ENCODE measurements around the gene TDRD10. TPM values are rescaled to one million over a fixed set of nuclear protein-coding genes. Genes with fewer than 3 reads are reported as not detected.

Gene TDRD10
- total and polyA plus RNA-seq, 2 of the 8 experiments (the other 6 are each of a cell fraction or from before 2014, with no cell fraction given): 0.15 to 0.27 TPM

DNA sequence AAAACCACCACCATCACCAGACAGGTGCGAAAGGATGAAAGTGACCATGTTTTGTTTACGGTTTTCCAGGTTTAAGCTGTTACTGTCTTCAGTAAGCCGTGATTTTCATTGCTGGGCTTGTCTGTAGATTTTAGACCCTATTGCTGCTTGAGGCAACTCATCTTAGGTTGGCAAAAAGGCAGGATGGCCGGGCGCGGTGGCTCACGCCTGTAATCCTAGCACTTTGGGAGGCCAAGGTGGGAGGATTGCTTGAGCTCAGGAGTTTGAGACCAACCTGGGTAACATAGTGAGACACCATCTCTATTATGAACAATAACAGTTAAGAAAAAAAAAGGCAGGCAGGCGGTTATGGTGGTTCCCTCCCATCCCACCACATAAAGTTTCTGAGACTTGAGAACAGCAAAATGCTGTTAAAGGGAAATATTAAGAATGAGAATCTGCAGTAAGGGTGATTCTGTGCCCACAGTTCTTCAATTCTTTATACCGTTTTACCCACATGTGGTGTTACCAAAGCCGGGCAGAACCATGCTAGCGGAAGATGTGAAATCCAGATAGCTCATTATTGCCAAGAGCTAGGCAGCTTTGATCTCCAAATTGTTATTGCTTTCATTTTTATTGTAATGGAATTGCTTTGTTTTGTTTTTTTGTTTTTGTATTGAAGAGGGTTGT is 34.5 kb upstream of the TDRD10 start:
- no peak overlapping the region for H2BK12ac ChIP-seq (ENCODE audit: low read depth, low read length)
- 93% methylated on average over 11 of the region's 11 CpGs; no CpG with 5 or more reads in 1 of the 2 experiments for WGBS, 2 experiments (ENCODE audit: extremely low coverage in 1 of 2, insufficient coverage in 1 of 2, insufficient read length in 1 of 2, insufficient replicate concordance in 2 of 2, low coverage in 1 of 2, low lambda C conversion rate in 2 of 2, missing lambda C conversion rate in 1 of 2)
- DNase-seq (ENCODE audit: low read depth in 1 of 2, low spot score in 2 of 2): no peak
- H3K79me1 ChIP-seq (ENCODE audit: low read depth, low read length): no peaks in the 10 kb centered on the region
- no peak overlapping the region for H4K91ac ChIP-seq (replicated peaks; ENCODE audit: insufficient read length, low read length)
- no peak overlapping the region for H3K56ac ChIP-seq (replicated peaks; ENCODE audit: insufficient read length, low read depth, low read length)
- H2AFZ ChIP-seq (ENCODE audit: low read length): no peak overlapping the region
- TF ChIP-seq EP300 (IDR thresholded peaks at IDR 0.05; ENCODE audit: borderline replicate concordance in 1 of 2, low read depth in 2 of 2, low read length in 2 of 2) (no peak), NRF1 (IDR thresholded peaks at IDR 0.05; ENCODE audit: low read depth, low read length) (no peak)
- H2BK120ac ChIP-seq (replicated peaks; ENCODE audit: low read depth, low read length): no peak overlapping the region
- H2BK15ac ChIP-seq (ENCODE audit: low read length): no peak overlapping the region
- H2BK5ac ChIP-seq (ENCODE audit: low read depth, low read length): no peak overlapping the region
- POLR2A ChIA-PET (ENCODE audit: partially characterized antibody): interaction anchor here (0.6 to 1.1 kb wide), 4 partner anchors 44 to 534 kb away, joined by 3 read pairs; no protein-coding TSS in a partner anchor
- H3K27ac ChIP-seq (ENCODE audit: low read depth, low read length): no peak overlapping the region
- H3K4ac ChIP-seq (replicated peaks; ENCODE audit: insufficient read length, low read depth, low read length): no peak overlapping the region
- H3K23me2 ChIP-seq (ENCODE audit: low read depth, low read length): no peaks in the 10 kb centered on the region
- no peaks in the 10 kb centered on the region for H3K36me3 ChIP-seq (ENCODE audit: control insufficient read depth in 2 of 4, insufficient read depth in 4 of 4, low read length in 3 of 4)
- no peak overlapping the region for H3K4me3 ChIP-seq (ENCODE audit: extremely low read depth in 1 of 4, insufficient read depth in 2 of 4, low read depth in 3 of 4, low read length in 4 of 4)
- H3K14ac ChIP-seq (ENCODE audit: insufficient read length): no peak overlapping the region
- H3K4me2 ChIP-seq (ENCODE audit: insufficient read depth in 1 of 2, low read depth in 2 of 2, low read length in 2 of 2): no peak overlapping the region
- H4K8ac ChIP-seq (ENCODE audit: extremely low read depth, insufficient read depth, low read length): no peak overlapping the region
- no peak overlapping the region for H2BK20ac ChIP-seq (ENCODE audit: low read length)
- H3K9ac ChIP-seq (replicated peaks in 1 of 4; ENCODE audit: extremely low read depth in 1 of 4, low read depth in 3 of 4, low read length in 3 of 4): no peak overlapping the region
- no peak overlapping the region for H3K18ac ChIP-seq (ENCODE audit: extremely low read depth, low read length)
- no peak overlapping the region for H4K5ac ChIP-seq (ENCODE audit: insufficient read length, low read depth, low read length)
- H3K9me3 ChIP-seq (ENCODE audit: insufficient read depth in 2 of 2, low read depth in 1 of 2, low read length in 1 of 2): no peaks in the 10 kb centered on the region
- no peaks in the 10 kb centered on the region for H4K20me1 ChIP-seq (replicated peaks in 1 of 2; ENCODE audit: control insufficient read depth in 1 of 2, insufficient read depth in 2 of 2, low read length in 2 of 2)
- CTCF ChIA-PET (ENCODE audit: partially characterized antibody): interaction anchor here (0.6 to 4.8 kb wide), 10 partner anchors 13 to 1542 kb away, joined by 3 to 30 read pairs (median 4); no protein-coding TSS in a partner anchor
- no peak for FAIRE-seq
- H2AK5ac ChIP-seq (ENCODE audit: low read depth, low read length): no peak overlapping the region
- no peaks in the 10 kb centered on the region for H3K27me3 ChIP-seq (replicated peaks in 1 of 4; ENCODE audit: control insufficient read depth in 3 of 4, extremely low read depth in 1 of 4, insufficient read depth in 3 of 4, low read length in 3 of 4)
- no peak overlapping the region for H3K23ac ChIP-seq (ENCODE audit: insufficient read length)
- peaks cover 0 to 4% (median 2%) of the 10 kb centered on the region in 4 experiments; a peak in 4 of 7 replicates for H3K4me1 ChIP-seq (replicated peaks in 1 of 4; ENCODE audit: control insufficient read depth in 3 of 4, insufficient read depth in 4 of 4, low read length in 3 of 4)
- H3K79me2 ChIP-seq (ENCODE audit: control insufficient read depth in 1 of 2, insufficient read depth in 2 of 2, low read length in 2 of 2): no peaks in the 10 kb centered on the region

Measured in H1 (cell line).